ENCODE data around the gene PKDCC.

- TF ChIP-seq EZH2 (IDR thresholded peaks at IDR 0.05; ENCODE audit: borderline replicate concordance), result no peak
- no peak for TF ChIP-seq CTCF (IDR thresholded peaks at IDR 0.05; ENCODE audit: poor library complexity)
- no peak for TF ChIP-seq EZH2phosphoT487 (IDR thresholded peaks at IDR 0.05; ENCODE audit: low read depth, severe bottlenecking, unreplicated experiment)
These were observed 56.0 kb downstream of the PKDCC start for GRCh38 chr2:42103829-42104228.
